Measurements from ENCODE around the gene GABRR3. TPM values are rescaled to one million over a fixed set of nuclear protein-coding genes. Genes with fewer than 3 reads are reported as not detected.

Gene GABRR3
- total RNA-seq, 2 donors from 2014 or later, result 0.34 TPM; not detected in 1

- H3K27me3 ChIP-seq (replicated peaks; ENCODE audit: insufficient read depth), result no peaks in the 10 kb centered on the region
- WGBS, result 70% methylated on average over 9 of the region's 9 CpGs
- no peak for DNase-seq (ENCODE audit: low spot score)
- no peaks in the 10 kb centered on the region for H3K9me3 ChIP-seq
- H3K27ac ChIP-seq, result peak overlapping the region; percentile 75 to 85
- no peaks in the 10 kb centered on the region for H3K36me3 ChIP-seq
- TF ChIP-seq POLR2AphosphoS5 (IDR thresholded peaks at IDR 0.05), result no peak
- no peak for TF ChIP-seq POLR2A (IDR thresholded peaks at IDR 0.05)
- no peak for TF ChIP-seq CTCF (IDR thresholded peaks at IDR 0.05)
- no peaks in the 10 kb centered on the region for H3K4me1 ChIP-seq (replicated peaks)
- intact Hi-C loops (cut with DNase I), result loop anchor here (5.0 kb wide), 1 partner anchor 149 kb away; the partner anchor contains the start of gene CRYBG3
- H3K4me3 ChIP-seq, result peak overlapping the region in 1 of 2 donors; percentile 57
These were observed 64.0 kb downstream of the GABRR3 start for GRCh38 chr3:97970956-97971620.

DNA sequence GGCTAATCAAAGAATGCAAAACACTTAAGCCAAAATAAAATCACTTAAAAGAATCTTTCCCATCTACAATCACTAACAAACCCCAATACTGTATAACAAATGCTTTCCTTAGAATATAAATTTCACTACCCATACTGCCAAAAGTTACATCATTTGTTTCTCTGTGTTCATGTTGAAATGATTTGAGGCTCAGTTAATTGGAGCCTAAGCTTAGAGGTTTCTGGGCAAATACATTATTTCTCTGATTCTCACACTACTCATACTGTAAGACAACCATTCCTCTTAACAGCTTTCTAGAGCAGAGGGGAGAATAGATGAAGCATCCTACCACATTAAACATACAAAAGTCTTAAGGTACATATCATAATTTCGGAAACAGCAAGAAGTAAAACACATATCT is 65.0 kb downstream of the GABRR3 start:
- no peak for TF ChIP-seq POLR2AphosphoS5 (IDR thresholded peaks at IDR 0.05)
- no peak overlapping the region for H3K27ac ChIP-seq
- no peaks in the 10 kb centered on the region for H3K9me3 ChIP-seq
- no peak overlapping the region for H3K4me3 ChIP-seq
- 90% methylated on average over 1 of the region's 1 CpG for WGBS
- H3K4me1 ChIP-seq (replicated peaks), result no peaks in the 10 kb centered on the region
- intact Hi-C loops (cut with DNase I), result loop anchor here (5.0 kb wide), 1 partner anchor 148 kb away; the partner anchor contains the start of gene CRYBG3
- no peak for DNase-seq (ENCODE audit: low spot score)
- no peaks in the 10 kb centered on the region for H3K27me3 ChIP-seq (replicated peaks; ENCODE audit: insufficient read depth)
- H3K36me3 ChIP-seq, result no peaks in the 10 kb centered on the region

- no peak for DNase-seq (ENCODE audit: low spot score)
- Histone ChIP-seq H3K4me1 (replicated peaks) (no peaks in the 10 kb centered on the region), H3K36me3 (no peaks in the 10 kb centered on the region), H3K4me3 (no peak overlapping the region), H3K27me3 (replicated peaks; ENCODE audit: insufficient read depth) (no peaks in the 10 kb centered on the region), H3K27ac (no peak overlapping the region), H3K9me3 (no peaks in the 10 kb centered on the region)
- intact Hi-C loops (cut with DNase I), result no loop called here
- TF ChIP-seq POLR2AphosphoS5 (IDR thresholded peaks at IDR 0.05) (no peak), CTCF (IDR thresholded peaks at IDR 0.05) (no peak), POLR2A (IDR thresholded peaks at IDR 0.05) (no peak)
- 81% methylated on average over 5 of the region's 5 CpGs for WGBS
These were observed 65.6 kb downstream of the GABRR3 start for GRCh38 chr3:97969541-97969940.

GRCh38 chr3:97968376-97968775 is 66.7 kb downstream of the GABRR3 start:
- TF ChIP-seq CTCF (IDR thresholded peaks at IDR 0.05) (no peak), POLR2AphosphoS5 (IDR thresholded peaks at IDR 0.05) (no peak), POLR2A (IDR thresholded peaks at IDR 0.05) (no peak)
- H3K9me3 ChIP-seq, result no peaks in the 10 kb centered on the region
- no peaks in the 10 kb centered on the region for H3K36me3 ChIP-seq
- DNase-seq (ENCODE audit: low spot score), result no peak
- 90% methylated on average over 1 of the region's 1 CpG for WGBS
- intact Hi-C loops (cut with DNase I), result no loop called here
- H3K27ac ChIP-seq, result no peak overlapping the region
- H3K27me3 ChIP-seq (replicated peaks; ENCODE audit: insufficient read depth), result no peaks in the 10 kb centered on the region
- no peak overlapping the region for H3K4me3 ChIP-seq
- H3K4me1 ChIP-seq (replicated peaks), result no peaks in the 10 kb centered on the region

DNA sequence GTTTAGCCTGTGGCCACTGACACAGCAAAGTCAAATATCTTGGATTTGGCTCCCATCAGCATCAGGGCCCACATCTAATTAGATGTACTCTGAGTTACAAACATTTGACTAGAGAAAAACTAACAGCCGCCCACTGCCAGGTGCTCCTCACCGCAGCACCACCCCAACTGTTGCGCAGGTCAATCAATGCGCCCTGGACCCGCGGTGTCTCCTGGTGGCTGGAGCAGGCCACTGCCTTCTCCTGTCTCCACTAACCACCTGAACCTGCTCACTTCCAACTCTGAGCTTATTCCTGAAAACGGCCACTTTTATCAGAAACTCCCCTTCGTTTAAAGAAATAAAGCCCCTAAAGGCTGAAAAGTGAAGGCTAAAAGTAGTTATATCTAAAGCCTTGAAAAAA is 67.1 kb downstream of the GABRR3 start:
- Histone ChIP-seq H3K36me3 (no peaks in the 10 kb centered on the region), H3K27ac (no peak overlapping the region), H3K9me3 (no peaks in the 10 kb centered on the region), H3K4me1 (replicated peaks) (no peaks in the 10 kb centered on the region), H3K27me3 (replicated peaks; ENCODE audit: insufficient read depth) (no peaks in the 10 kb centered on the region), H3K4me3 (no peak overlapping the region)
- DNase-seq (ENCODE audit: low spot score), result no peak
- intact Hi-C loops (cut with DNase I), result no loop called here
- 95% methylated on average over 8 of the region's 8 CpGs for WGBS
- TF ChIP-seq CTCF (IDR thresholded peaks at IDR 0.05) (no peak), POLR2A (IDR thresholded peaks at IDR 0.05) (no peak), POLR2AphosphoS5 (IDR thresholded peaks at IDR 0.05) (no peak)

All from prostate gland (tissue), 2 donors.